RWPE1 (cell line): ENCODE measurements around the gene SIGLEC8.
"Not testable (repeated sequence)": the region's sequence is repeated elsewhere in the genome, so short reads cannot be mapped to it uniquely, and the experiment has no call there.

Experiments used
- CTCF ChIA-PET: fragments of 350-600 bp; sonication (Branson Sonifier 250); formaldehyde crosslinking; extraction: SDS; loops from one replicate; lab custom pipeline; 2021; lab: Yijun Ruan, JAX
- POLR2A ChIA-PET: fragments of 400-600 bp; formaldehyde crosslinking; extraction: SDS; loops from one replicate; lab custom pipeline; 2020; ENCODE audit warnings: antibody characterized with exemption; ENCODE audit not compliant: low non-redundant PET; lab: Yijun Ruan, JAX
- DNase-seq: peaks from one replicate; pipeline ENCODE4 v3.0.0; 2012; ENCODE audit warnings: low spot score
- H3K27ac ChIP-seq: fragments of 450-650 bp; 2 replicates; pipeline ENCODE4 v1.5.1; 2017
- TF ChIP-seq, protein P1 (sequence below): fragments of 450-650 bp; conservative IDR thresholded peaks from 2 replicates; pipeline ENCODE4 v1.5.1; 2017; ENCODE audit warnings: low read depth, mild to moderate bottlenecking

Gene SIGLEC8

GRCh38 chr19:51417107-51417809, 41.0 kb downstream of the SIGLEC8 start, which contains the start of gene SIGLEC10:
Gene SIGLEC10 (minus strand): TSS chr19:51417642. CDS start chr19:51417581, 61 bp downstream.
- TF ChIP-seq, protein P1, sequence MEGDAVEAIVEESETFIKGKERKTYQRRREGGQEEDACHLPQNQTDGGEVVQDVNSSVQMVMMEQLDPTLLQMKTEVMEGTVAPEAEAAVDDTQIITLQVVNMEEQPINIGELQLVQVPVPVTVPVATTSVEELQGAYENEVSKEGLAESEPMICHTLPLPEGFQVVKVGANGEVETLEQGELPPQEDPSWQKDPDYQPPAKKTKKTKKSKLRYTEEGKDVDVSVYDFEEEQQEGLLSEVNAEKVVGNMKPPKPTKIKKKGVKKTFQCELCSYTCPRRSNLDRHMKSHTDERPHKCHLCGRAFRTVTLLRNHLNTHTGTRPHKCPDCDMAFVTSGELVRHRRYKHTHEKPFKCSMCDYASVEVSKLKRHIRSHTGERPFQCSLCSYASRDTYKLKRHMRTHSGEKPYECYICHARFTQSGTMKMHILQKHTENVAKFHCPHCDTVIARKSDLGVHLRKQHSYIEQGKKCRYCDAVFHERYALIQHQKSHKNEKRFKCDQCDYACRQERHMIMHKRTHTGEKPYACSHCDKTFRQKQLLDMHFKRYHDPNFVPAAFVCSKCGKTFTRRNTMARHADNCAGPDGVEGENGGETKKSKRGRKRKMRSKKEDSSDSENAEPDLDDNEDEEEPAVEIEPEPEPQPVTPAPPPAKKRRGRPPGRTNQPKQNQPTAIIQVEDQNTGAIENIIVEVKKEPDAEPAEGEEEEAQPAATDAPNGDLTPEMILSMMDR, result no peak
- no peak for DNase-seq
- ChIA-PET CTCF (interaction anchor here (0.6 to 1.7 kb wide), 2 partner anchors 56 to 121 kb away, joined by 3 to 5 read pairs; no protein-coding TSS in a partner anchor), POLR2A (no interaction called here)
- H3K27ac ChIP-seq, result no peak within 1 kb of the TSS

DNA sequence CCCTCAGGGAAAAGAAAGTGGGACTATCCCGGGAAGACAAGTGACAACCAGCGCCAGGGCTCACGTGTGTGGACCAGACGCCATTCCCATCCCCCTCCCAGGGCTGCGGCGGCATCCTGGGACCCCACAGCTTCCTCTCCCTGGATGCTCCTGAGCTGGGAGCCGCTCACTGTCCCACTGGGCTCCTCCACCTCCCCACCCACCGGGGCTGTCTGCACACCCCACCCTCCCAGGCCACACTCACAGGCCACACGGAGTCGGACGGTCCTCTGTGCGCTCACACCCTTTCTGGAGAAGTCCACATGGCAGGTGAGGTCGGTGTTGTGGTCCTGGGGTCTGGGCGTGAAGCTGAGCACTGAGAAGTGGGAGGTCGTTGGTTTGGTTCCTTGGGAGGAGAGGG, 41.8 kb downstream of the SIGLEC8 start:
- POLR2A ChIA-PET, DNase-seq, CTCF ChIA-PET, H3K27ac ChIP-seq: not testable (repeated sequence)

DNA sequence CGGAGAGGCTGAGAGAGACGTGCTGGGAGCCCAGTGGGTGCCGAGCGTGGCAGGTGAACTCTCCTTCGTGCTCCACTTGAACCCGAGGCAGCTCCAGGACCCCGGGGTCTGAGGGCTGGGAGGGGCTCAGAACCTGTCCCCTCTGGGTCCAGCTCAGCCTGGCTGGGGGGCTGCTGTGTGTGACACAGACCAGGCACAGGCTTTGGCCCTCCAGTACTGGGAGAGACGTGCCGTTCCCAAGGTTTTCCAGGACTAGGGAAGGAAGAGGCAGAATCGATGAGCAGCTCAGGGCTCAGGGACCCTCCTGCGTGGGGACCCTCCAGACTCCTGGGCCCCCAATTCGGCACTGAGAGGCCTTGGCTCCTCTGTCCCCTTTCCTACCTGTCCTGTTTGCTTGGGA, 43.1 kb downstream of the SIGLEC8 start:
- ChIA-PET CTCF (no interaction called here), POLR2A (no interaction called here)
- TF ChIP-seq, protein P1, result no peak
- DNase-seq, result no peak
- H3K27ac ChIP-seq, result no peak overlapping the region

- TF ChIP-seq, protein P1, result no peak
- ChIA-PET POLR2A (no interaction called here), CTCF (interaction anchor here (0.7 kb wide), 2 partner anchors 55 to 184 kb away, joined by 3 to 7 read pairs; no protein-coding TSS in a partner anchor)
- H3K27ac ChIP-seq, result no peak overlapping the region
- DNase-seq, result no peak
Measured at GRCh38 chr19:51410950-51411748, 47.1 kb downstream of the SIGLEC8 start.

DNA sequence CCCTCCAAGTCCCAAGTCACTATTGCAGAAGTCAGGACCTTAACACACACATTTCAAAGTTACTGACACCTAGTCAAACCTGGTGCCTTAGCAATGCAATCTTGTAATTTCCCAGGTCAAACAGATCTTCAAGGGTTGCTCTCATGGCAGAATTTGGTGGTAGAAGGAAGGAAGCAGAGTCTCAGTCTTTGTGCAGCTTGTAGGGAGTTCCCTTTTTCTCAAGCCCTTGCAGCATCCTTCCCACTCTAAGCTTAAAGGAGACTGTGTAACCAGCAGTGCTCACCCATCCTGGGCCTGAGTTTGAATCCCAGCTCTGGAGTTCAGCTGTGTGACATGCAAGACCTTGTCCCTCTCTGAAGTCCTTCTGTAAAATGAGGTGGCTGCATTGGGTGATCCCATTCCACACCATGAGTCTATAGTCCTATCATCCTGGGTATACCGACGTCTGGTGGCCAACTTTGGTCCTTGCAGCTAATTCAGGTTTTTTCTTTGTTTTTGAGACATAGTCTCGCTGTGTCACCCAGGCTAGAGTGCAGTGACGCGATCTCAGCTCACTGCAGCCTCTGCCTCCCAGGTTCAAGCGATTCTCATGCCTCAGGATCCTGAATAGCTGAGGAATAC, 50.6 kb downstream of the SIGLEC8 start:
- no peak overlapping the region for H3K27ac ChIP-seq
- TF ChIP-seq, protein P1, result no peak
- CTCF ChIA-PET, result interaction anchor here (0.6 kb wide), 1 partner anchor 8 kb away, joined by 3 read pairs; no protein-coding TSS in a partner anchor
- POLR2A ChIA-PET, result no interaction called here
- peak; percentile 39 for DNase-seq

GRCh38 chr19:51402117-51402516, 56.1 kb downstream of the SIGLEC8 start:
- no peak overlapping the region for H3K27ac ChIP-seq
- TF ChIP-seq, protein P1, result no peak
- POLR2A ChIA-PET, result interaction anchor here (0.6 kb wide), 1 partner anchor 414 kb away, joined by 6 read pairs; no protein-coding TSS in a partner anchor
- no peak for DNase-seq
- CTCF ChIA-PET, result interaction anchor here (1.5 kb wide), 1 partner anchor 19 kb away, joined by 3 read pairs; no protein-coding TSS in a partner anchor
